Uterus (tissue), 4 donors: ENCODE measurements around the gene SMARCAL1. TPM values are rescaled to one million over a fixed set of nuclear protein-coding genes. Genes with fewer than 3 reads are reported as not detected.

Source experiments
- DNase-seq, 2 donors: peaks; one replicate each; pipeline ENCODE4 v3.0.0-alpha.2; 2019 to 2020
- H3K27ac ChIP-seq, 2 donors: fragments of 200-600 bp; sonication (generic); 1 replicate in 1 of 2; 2 replicates in 1 of 2; pipeline ENCODE4 v1.5.1; 2016 to 2018
- H3K27me3 ChIP-seq, 2 donors: fragments of 200-600 bp; sonication (generic); one replicate each; pipeline ENCODE4 v1.5.1; 2018 to 2019; ENCODE audit warnings: control low read depth in 1 of 2
- H3K36me3 ChIP-seq, 2 donors: fragments of 200-600 bp; sonication (generic); one replicate each; pipeline ENCODE4 v1.5.1; 2019; ENCODE audit warnings: control low read depth in 1 of 2
- H3K4me1 ChIP-seq, 2 donors: fragments of 200-600 bp; sonication (generic); one replicate each; pipeline ENCODE4 v1.5.1; 2018 to 2019; ENCODE audit warnings: control low read depth in 1 of 2
- H3K4me3 ChIP-seq, 2 donors: fragments of 200-600 bp; sonication (generic); 1 replicate in 1 of 2; 2 replicates in 1 of 2; pipeline ENCODE4 v1.5.1; 2018 to 2019; ENCODE audit warnings: mild to moderate bottlenecking in 1 of 2
- H3K9me3 ChIP-seq, 2 donors: fragments of 200-600 bp; sonication (generic); one replicate each; pipeline ENCODE4 v1.5.1; 2019; ENCODE audit warnings: control low read depth in 1 of 2
- CTCF ChIP-seq, 4 experiments: fragments of 200-600 bp in 2 of 4; fragments of 450-650 bp in 2 of 4; sonication (generic) in 2 of 4; IDR thresholded peaks; one replicate each; pipeline ENCODE4 v1.5.1; 2016 to 2019; ENCODE audit warnings: antibody characterized with exemption in 4 of 4, mild to moderate bottlenecking in 2 of 4, moderate library complexity in 1 of 4
- POLR2A ChIP-seq, 2 donors: fragments of 450-650 bp; IDR thresholded peaks; one replicate each; pipeline ENCODE4 v1.6.1; 2016; ENCODE audit warnings: antibody characterized with exemption in 2 of 2, mild to moderate bottlenecking in 1 of 2, moderate library complexity in 1 of 2
- intact Hi-C: fragments of 100-400 bp; cut with DNase I; formaldehyde crosslinking; loops from one replicate; pipeline ENCODE4 v1.15.1; 2023; ENCODE audit warnings: low total_unique reads
- total RNA-seq, 4 donors: library from RNA; depleted of rRNA in 3 of 4; stranded (reverse); fragments of >200 nt in 3 of 4; gene quantifications; one replicate each; pipeline versions ENCODE4 v1.1.0 to v1.2.4, GENCODE V29; 2014 to 2023
- donor health status: DM: yes; HTN: yes; CAD: no.

Gene SMARCAL1
- total RNA-seq, 4 donors from 2014 or later: 8.5 to 25.1 (median 15.5) TPM

GRCh38 chr2:216423071-216423470, 10.8 kb downstream of the SMARCAL1 start:
- Histone ChIP-seq H3K27me3 (no peaks in the 10 kb centered on the region), H3K36me3 (no peaks in the 10 kb centered on the region)
- intact Hi-C loops: no loop called here

GRCh38 chr2:216424274-216424673, 12.0 kb downstream of the SMARCAL1 start:
- Histone ChIP-seq H3K27ac (no peak overlapping the region), H3K4me1 (no peaks in the 10 kb centered on the region), H3K4me3 (no peak overlapping the region), H3K9me3 (no peaks in the 10 kb centered on the region), H3K27me3 (no peaks in the 10 kb centered on the region), H3K36me3 (no peaks in the 10 kb centered on the region)
- DNase-seq: no peak
- TF ChIP-seq POLR2A (IDR thresholded peaks at IDR 0.05): no peak
- TF ChIP-seq CTCF (IDR thresholded peaks at IDR 0.05): no peak
- intact Hi-C loops: no loop called here

More at GRCh38 chr2:216423071-216423470, 10.8 kb downstream of the SMARCAL1 start:
- TF ChIP-seq POLR2A (IDR thresholded peaks at IDR 0.05): no peak
- no peak for TF ChIP-seq CTCF (IDR thresholded peaks at IDR 0.05)
- Histone ChIP-seq H3K4me3 (no peak overlapping the region), H3K9me3 (no peaks in the 10 kb centered on the region), H3K27ac (no peak overlapping the region), H3K4me1 (no peaks in the 10 kb centered on the region)
- DNase-seq: no peak

- no peaks in the 10 kb centered on the region for H3K36me3 ChIP-seq
Measured at GRCh38 chr2:216425008-216425787, 12.9 kb downstream of the SMARCAL1 start.

DNA sequence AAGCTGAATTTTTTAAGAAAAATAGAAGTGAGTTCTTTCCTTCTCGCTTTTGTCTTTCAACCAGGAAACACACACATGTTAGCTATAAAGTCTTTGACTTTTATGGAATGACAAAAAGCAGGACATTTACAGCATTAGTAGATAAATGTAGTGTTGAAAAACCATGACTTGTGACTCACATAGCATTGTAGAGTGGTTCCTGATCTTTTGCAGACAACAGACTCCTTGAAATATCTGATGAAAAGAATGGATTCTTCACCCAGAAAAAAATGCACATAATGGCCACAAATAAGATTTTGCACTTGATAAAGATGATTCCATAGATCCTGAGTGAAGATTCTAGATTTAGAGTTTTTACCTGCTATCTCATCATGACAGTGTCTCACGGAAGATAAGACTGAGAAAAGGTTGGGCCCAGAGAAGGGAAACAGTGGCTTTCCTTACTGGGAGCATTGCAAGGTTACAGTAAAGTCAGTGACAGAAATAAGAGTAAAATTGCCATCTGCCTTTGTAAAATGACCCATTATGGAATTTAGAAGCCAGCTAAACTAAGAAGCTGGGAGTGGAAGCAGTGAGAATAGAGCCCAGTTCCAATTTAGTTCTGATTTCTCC, 14.0 kb downstream of the SMARCAL1 start:
- DNase-seq: no peak
- H3K27ac ChIP-seq: no peak overlapping the region
- intact Hi-C loops: no loop called here
- no peak overlapping the region for H3K4me3 ChIP-seq
- H3K27me3 ChIP-seq: no peaks in the 10 kb centered on the region
- no peaks in the 10 kb centered on the region for H3K36me3 ChIP-seq
- H3K4me1 ChIP-seq: no peaks in the 10 kb centered on the region
- H3K9me3 ChIP-seq: no peaks in the 10 kb centered on the region
- TF ChIP-seq POLR2A (IDR thresholded peaks at IDR 0.05) (no peak), CTCF (IDR thresholded peaks at IDR 0.05) (no peak)

More at GRCh38 chr2:216425008-216425787, 12.9 kb downstream of the SMARCAL1 start:
- no peak overlapping the region for H3K27ac ChIP-seq
- TF ChIP-seq CTCF (IDR thresholded peaks at IDR 0.05) (no peak), POLR2A (IDR thresholded peaks at IDR 0.05) (no peak)
- intact Hi-C loops: no loop called here
- no peak overlapping the region for H3K4me3 ChIP-seq
- no peaks in the 10 kb centered on the region for H3K9me3 ChIP-seq
- H3K4me1 ChIP-seq: no peaks in the 10 kb centered on the region
- DNase-seq: no peak
- no peaks in the 10 kb centered on the region for H3K27me3 ChIP-seq

DNA sequence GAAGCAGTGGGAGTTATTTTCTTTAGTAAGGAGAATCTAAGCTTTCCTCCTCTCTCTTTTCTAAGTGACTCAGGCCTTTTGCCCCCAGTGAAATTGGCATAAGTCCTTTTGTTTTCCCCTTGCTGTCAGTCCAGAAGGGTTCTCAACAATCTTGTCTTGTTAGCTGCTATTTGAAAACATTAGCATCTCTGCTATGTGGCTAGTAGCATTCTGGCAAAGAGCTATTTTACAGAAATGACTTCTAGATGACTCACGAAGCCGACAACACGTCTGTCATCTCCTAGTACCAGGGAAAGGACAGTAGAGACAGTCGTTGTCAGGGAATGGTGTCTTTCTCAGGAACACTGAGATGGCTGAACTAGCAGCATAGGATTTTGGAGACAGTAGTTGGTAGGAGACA, 14.7 kb downstream of the SMARCAL1 start:
- intact Hi-C loops: no loop called here
- Histone ChIP-seq H3K4me3 (no peak overlapping the region), H3K27me3 (no peaks in the 10 kb centered on the region), H3K36me3 (no peaks in the 10 kb centered on the region), H3K9me3 (no peaks in the 10 kb centered on the region), H3K27ac (no peak overlapping the region), H3K4me1 (no peaks in the 10 kb centered on the region)
- no peak for TF ChIP-seq CTCF (IDR thresholded peaks at IDR 0.05)
- no peak for TF ChIP-seq POLR2A (IDR thresholded peaks at IDR 0.05)
- DNase-seq: no peak
